Uterus (tissue), 2 donors: ENCODE data around the gene INF2.

Experiments
- POLR2A ChIP-seq, 2 donors: fragments of 450-650 bp; IDR thresholded peaks; one replicate each; pipeline ENCODE4 v1.6.1; 2016; ENCODE audit warnings: antibody characterized with exemption in 2 of 2, mild to moderate bottlenecking in 1 of 2, moderate library complexity in 1 of 2
- TF ChIP-seq, protein P1 (sequence below), 4 experiments: fragments of 200-600 bp in 2 of 4; fragments of 450-650 bp in 2 of 4; sonication (generic) in 2 of 4; IDR thresholded peaks; one replicate each; pipeline ENCODE4 v1.5.1; 2016 to 2019; ENCODE audit warnings: antibody characterized with exemption in 4 of 4, mild to moderate bottlenecking in 2 of 4, moderate library complexity in 1 of 4

DNA sequence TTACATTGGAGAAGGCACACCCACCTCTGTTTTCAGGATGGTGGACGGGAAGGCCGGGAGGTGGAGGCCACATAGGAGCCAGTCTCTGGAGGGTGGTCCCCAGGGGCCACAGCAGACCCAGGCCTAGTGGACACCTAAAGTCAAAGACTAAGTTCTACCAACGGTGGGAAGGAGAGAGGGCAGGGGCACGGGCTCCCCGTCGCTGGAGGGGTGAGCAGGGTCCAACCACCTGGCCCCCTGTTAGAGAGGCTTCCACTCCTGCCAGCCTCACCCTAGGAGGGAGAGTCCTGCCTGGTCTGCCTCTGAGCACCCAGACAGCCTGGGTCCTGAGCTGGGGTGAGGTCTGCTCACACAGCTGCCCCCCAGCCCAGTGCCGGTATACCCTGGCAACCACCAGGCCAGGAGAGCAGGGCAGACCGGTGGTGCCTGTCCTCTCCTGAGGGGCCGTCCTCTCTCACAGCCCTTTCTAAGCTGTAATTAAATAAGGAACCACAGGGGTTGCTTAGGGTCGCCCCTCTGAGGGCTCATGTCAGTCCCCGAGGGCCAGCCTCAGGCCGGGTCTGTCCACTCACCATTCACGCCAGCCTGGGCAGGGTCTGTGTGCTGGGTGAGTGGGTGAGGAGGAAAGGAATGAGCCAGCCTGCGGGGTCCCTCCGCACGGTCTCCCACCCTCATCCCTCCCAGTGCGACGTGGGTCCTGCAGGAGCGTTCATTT lies 2.3 kb downstream of the INF2 start:
- TF ChIP-seq, protein P1, sequence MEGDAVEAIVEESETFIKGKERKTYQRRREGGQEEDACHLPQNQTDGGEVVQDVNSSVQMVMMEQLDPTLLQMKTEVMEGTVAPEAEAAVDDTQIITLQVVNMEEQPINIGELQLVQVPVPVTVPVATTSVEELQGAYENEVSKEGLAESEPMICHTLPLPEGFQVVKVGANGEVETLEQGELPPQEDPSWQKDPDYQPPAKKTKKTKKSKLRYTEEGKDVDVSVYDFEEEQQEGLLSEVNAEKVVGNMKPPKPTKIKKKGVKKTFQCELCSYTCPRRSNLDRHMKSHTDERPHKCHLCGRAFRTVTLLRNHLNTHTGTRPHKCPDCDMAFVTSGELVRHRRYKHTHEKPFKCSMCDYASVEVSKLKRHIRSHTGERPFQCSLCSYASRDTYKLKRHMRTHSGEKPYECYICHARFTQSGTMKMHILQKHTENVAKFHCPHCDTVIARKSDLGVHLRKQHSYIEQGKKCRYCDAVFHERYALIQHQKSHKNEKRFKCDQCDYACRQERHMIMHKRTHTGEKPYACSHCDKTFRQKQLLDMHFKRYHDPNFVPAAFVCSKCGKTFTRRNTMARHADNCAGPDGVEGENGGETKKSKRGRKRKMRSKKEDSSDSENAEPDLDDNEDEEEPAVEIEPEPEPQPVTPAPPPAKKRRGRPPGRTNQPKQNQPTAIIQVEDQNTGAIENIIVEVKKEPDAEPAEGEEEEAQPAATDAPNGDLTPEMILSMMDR (IDR thresholded peaks at IDR 0.05) = no peak
- TF ChIP-seq POLR2A (IDR thresholded peaks at IDR 0.05) = no peak
